GM21825 (cell line): ENCODE results near the gene GNG8.

Experiments used
- ATAC-seq: cut with Tn5 transposase; IDR thresholded peaks from one replicate; pipeline ENCODE4 v1.9.1; 2021; ENCODE audit warnings: mild to moderate bottlenecking, moderate library complexity; ENCODE audit not compliant: unreplicated experiment

GNG8 gene

GRCh38 chr19:46620716-46621115 is 15.3 kb downstream of the GNG8 start:
- ATAC-seq, result no peak

GRCh38 chr19:46620267-46620666 is 15.7 kb downstream of the GNG8 start:
- ATAC-seq, result no peak

GRCh38 chr19:46618670-46619231 is 17.3 kb downstream of the GNG8 start:
- no peak for ATAC-seq

GRCh38 chr19:46617601-46618000 is 18.4 kb downstream of the GNG8 start:
- no peak for ATAC-seq

- no peak for ATAC-seq
Measured at GRCh38 chr19:46616631-46617322, 19.2 kb downstream of the GNG8 start.

- ATAC-seq, result no peak
Measured at GRCh38 chr19:46615966-46616365, 20.0 kb downstream of the GNG8 start.

GRCh38 chr19:46614114-46614722 is 21.8 kb downstream of the GNG8 start:
- no peak for ATAC-seq

GRCh38 chr19:46613525-46613924 is 22.5 kb downstream of the GNG8 start:
- no peak for ATAC-seq

- no peak for ATAC-seq
Measured at GRCh38 chr19:46611776-46612175, 24.2 kb downstream of the GNG8 start.

- ATAC-seq, result no peak
Measured at GRCh38 chr19:46610851-46611770, 24.9 kb downstream of the GNG8 start.

GRCh38 chr19:46610413-46610775 is 25.6 kb downstream of the GNG8 start:
- no peak for ATAC-seq

GRCh38 chr19:46609511-46610412 is 26.2 kb downstream of the GNG8 start:
- ATAC-seq, result no peak

GRCh38 chr19:46608581-46609345 is 27.2 kb downstream of the GNG8 start:
- no peak for ATAC-seq

GRCh38 chr19:46608178-46608577 is 27.8 kb downstream of the GNG8 start:
- no peak for ATAC-seq

- ATAC-seq, result no peak
Measured at GRCh38 chr19:46607448-46607841, 28.6 kb downstream of the GNG8 start.

- ATAC-seq, result no peak
Measured at GRCh38 chr19:46606681-46607447, 29.1 kb downstream of the GNG8 start.

- ATAC-seq, result no peak
Measured at GRCh38 chr19:46606019-46606418, 30.0 kb downstream of the GNG8 start.

GRCh38 chr19:46605356-46605821 is 30.6 kb downstream of the GNG8 start:
- ATAC-seq, result no peak
